GM18499 (cell line): ENCODE data around the gene CREBZF.
"Not testable (repeated sequence)": the region's sequence is repeated elsewhere in the genome, so short reads cannot be mapped to it uniquely, and the experiment has no call there.

Source experiments
- ATAC-seq: cut with Tn5 transposase; IDR thresholded peaks from one replicate; pipeline ENCODE4 v1.9.1; 2021; ENCODE audit warnings: moderate number of reproducible peaks; ENCODE audit not compliant: insufficient read depth, unreplicated experiment

The CREBZF gene

GRCh38 chr11:85627998-85628770 is 36.7 kb downstream of the CREBZF start, which contains the start of gene TMEM126B:
TSS of gene TMEM126B (plus strand) at chr11:85628593. CDS start at chr11:85628608, 15 bp downstream.
- peak; percentile 95 for ATAC-seq

GRCh38 chr11:85627332-85627997 is 37.5 kb downstream of the CREBZF start, which contains the start of gene DLG2:
TSS of gene DLG2 (minus strand) at chr11:85627344.
- no peak for ATAC-seq

GRCh38 chr11:85626496-85626895 is 38.4 kb downstream of the CREBZF start:
- ATAC-seq, result no peak

- ATAC-seq, result no peak
These were observed 44.7 kb downstream of the CREBZF start for GRCh38 chr11:85620256-85620655.

GRCh38 chr11:85619499-85619898 is 45.4 kb downstream of the CREBZF start:
- no peak for ATAC-seq

- not testable (repeated sequence) for ATAC-seq
These were observed 53.3 kb downstream of the CREBZF start for GRCh38 chr11:85611643-85612042.
